SU-DHL-6 (cell line): ENCODE results near the gene RITA1.

ENCODE experiments used
- H2AFZ ChIP-seq: fragments of 200-600 bp; sonication (generic); 2 replicates; pipeline ENCODE4 v1.6.1; 2014; ENCODE audit warnings: low read depth, mild to moderate bottlenecking, moderate library complexity, mixed read lengths, antibody characterized with exemption, low read length; ENCODE audit not compliant: severe bottlenecking
- H3F3A ChIP-seq: fragments of 200-600 bp; shearing (Covaris generic); 2 replicates; pipeline ENCODE4 v1.6.0; 2016; ENCODE audit warnings: antibody characterized with exemption, mild to moderate bottlenecking; ENCODE audit not compliant: insufficient read depth
- H3K27ac ChIP-seq: fragments of 200-600 bp; sonication (generic); 2 replicates; pipeline ENCODE4 v1.5.1; 2016; ENCODE audit warnings: low read depth, mild to moderate bottlenecking, low read length, moderate library complexity, mixed read lengths
- H3K27me3 ChIP-seq: fragments of 200-600 bp; sonication (generic), shearing (Covaris generic); 2 replicates; pipeline ENCODE4 v1.6.0; 2014; ENCODE audit warnings: mild to moderate bottlenecking, low read length
- H3K36me3 ChIP-seq: fragments of 200-600 bp; sonication (generic); 2 replicates; pipeline ENCODE4 v1.6.1; 2014; ENCODE audit warnings: mild to moderate bottlenecking, low read length, mixed read lengths
- H3K4me2 ChIP-seq: fragments of 300-600, 200-600 bp; shearing (Covaris generic), sonication (generic); 2 replicates; pipeline ENCODE4 v1.6.0; 2014; ENCODE audit warnings: low read length, low read depth, mild to moderate bottlenecking; ENCODE audit not compliant: poor library complexity, severe bottlenecking
- H3K4me3 ChIP-seq: fragments of 200-600 bp; sonication (generic); 2 replicates; pipeline ENCODE4 v1.5.1; 2014; ENCODE audit warnings: antibody characterized with exemption, low read length, mild to moderate bottlenecking, mixed read lengths; ENCODE audit not compliant: insufficient read depth, poor library complexity, severe bottlenecking
- H3K79me2 ChIP-seq: fragments of 200-600 bp; sonication (generic); 2 replicates; pipeline ENCODE4 v1.6.1; 2014; ENCODE audit warnings: mild to moderate bottlenecking, low read length, moderate library complexity; ENCODE audit not compliant: insufficient read depth
- H3K9ac ChIP-seq: fragments of 200-600 bp; sonication (generic); 2 replicates; pipeline ENCODE4 v1.7.0; 2014; ENCODE audit warnings: mild to moderate bottlenecking, low read length
- H3K9me2 ChIP-seq: fragments of 200-600 bp; sonication (generic); replicated peaks from 2 replicates; pipeline ENCODE4 v1.6.1; 2014; ENCODE audit warnings: low read length; ENCODE audit not compliant: insufficient read depth
- H3K9me3 ChIP-seq: fragments of 200-600 bp; sonication (generic); 2 replicates; pipeline ENCODE4 v1.6.1; 2014; ENCODE audit warnings: low read length, mixed read lengths; ENCODE audit not compliant: insufficient read depth
- H4K20me1 ChIP-seq: fragments of 200-600 bp; sonication (generic); 2 replicates; pipeline ENCODE4 v1.6.1; 2014; ENCODE audit warnings: low read depth, mild to moderate bottlenecking, antibody characterized with exemption, low read length, moderate library complexity, mixed read lengths
- CTCF ChIP-seq: fragments of 200-600 bp; sonication (generic); IDR thresholded peaks from one replicate; pipeline ENCODE4 v1.5.1; 2017; ENCODE audit warnings: antibody characterized with exemption, mild to moderate bottlenecking, low read length, moderate library complexity; ENCODE audit not compliant: insufficient read depth, poor library complexity, severe bottlenecking
- EZH2phosphoT487 ChIP-seq: fragments of 200-600 bp; sonication (generic), shearing (Covaris generic); conservative IDR thresholded peaks from 2 replicates; pipeline ENCODE4 v1.6.1; 2018; ENCODE audit warnings: mild to moderate bottlenecking, antibody characterized with exemption, low read length, moderate library complexity, mixed read lengths

RITA1 gene

GRCh38 chr12:113144806-113145205 is 40.7 kb upstream of the RITA1 start:
- H3K27me3 ChIP-seq, result no peaks in the 10 kb centered on the region
- no peak overlapping the region for H3K4me2 ChIP-seq
- no peaks in the 10 kb centered on the region for H3K9me3 ChIP-seq
- H3K36me3 ChIP-seq, result no peaks in the 10 kb centered on the region
- H4K20me1 ChIP-seq, result no peaks in the 10 kb centered on the region
- H3F3A ChIP-seq, result no peaks in the 10 kb centered on the region
- H3K4me3 ChIP-seq, result no peak overlapping the region
- H3K9me2 ChIP-seq, result no peaks in the 10 kb centered on the region
- TF ChIP-seq CTCF (no peak), EZH2phosphoT487 (no peak)
- no peak overlapping the region for H3K27ac ChIP-seq
- H3K9ac ChIP-seq, result no peak overlapping the region
- no peak overlapping the region for H2AFZ ChIP-seq
- no peaks in the 10 kb centered on the region for H3K79me2 ChIP-seq

DNA sequence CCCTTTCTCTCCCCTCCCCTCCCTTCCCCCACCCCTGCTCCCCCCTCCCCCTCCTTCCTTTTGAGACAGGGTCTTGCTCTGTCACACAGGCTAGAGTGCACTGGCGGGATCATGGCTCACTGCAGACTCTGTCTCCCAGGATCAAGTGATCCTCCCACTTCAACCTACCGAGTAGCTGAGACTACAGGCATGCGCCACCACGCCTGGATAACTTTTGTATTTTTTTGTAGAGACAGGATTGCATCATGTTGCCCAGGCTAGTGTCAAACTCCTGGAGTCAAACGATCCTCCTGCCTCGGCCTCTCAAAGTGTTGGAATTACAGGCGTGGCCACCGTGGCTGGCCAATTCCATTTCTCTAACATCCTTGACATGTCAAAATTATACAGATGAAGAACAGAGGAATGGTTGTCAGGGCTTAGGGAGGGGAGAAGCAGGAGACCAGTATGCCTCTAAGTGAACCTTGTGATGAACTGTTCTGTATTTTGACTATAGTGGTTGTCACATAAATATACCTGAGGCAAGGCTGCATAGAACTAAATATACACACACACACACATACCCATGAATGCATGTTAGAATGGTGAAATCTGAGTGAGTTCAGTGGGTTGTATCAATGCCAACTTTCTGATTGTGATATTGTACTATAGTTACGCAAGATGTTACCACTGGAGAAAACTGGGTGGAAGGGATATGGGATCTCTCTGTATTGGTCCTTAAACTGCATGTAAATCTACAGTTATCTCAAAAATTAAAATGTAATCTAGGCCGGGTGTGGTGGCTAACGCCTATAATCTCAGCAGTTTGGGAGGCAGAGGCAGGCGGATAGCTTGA is 39.6 kb upstream of the RITA1 start:
- Histone ChIP-seq H3K9ac (no peak overlapping the region), H3K79me2 (no peaks in the 10 kb centered on the region), H3K9me3 (no peaks in the 10 kb centered on the region), H3K27me3 (no peaks in the 10 kb centered on the region), H3F3A (no peaks in the 10 kb centered on the region), H3K27ac (no peak overlapping the region), H3K4me3 (no peak overlapping the region), H2AFZ (no peak overlapping the region), H3K36me3 (no peaks in the 10 kb centered on the region), H4K20me1 (no peaks in the 10 kb centered on the region), H3K9me2 (no peaks in the 10 kb centered on the region), H3K4me2 (no peak overlapping the region)
- TF ChIP-seq CTCF (no peak), EZH2phosphoT487 (no peak)

DNA sequence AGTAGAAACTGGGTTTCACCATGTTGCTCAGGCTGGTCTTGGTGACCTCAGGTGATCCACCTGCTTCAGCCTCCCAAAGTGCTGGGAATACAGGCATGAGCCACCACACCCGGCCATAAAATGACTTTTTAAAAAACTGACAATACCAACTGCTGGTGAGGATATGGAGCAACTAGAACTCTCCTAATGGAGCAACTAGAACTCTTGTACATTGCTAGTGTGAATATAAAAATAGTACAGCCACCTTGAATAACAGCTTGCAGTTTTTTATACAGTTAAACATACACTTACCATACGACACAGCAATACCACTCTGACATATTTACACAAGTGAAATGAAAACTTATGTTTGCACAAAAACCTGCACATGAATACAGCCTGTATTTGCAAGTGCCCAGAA is 38.5 kb upstream of the RITA1 start:
- H3K4me2 ChIP-seq, result no peak overlapping the region
- H3K9ac ChIP-seq, result no peak overlapping the region
- H3K27me3 ChIP-seq, result no peaks in the 10 kb centered on the region
- no peaks in the 10 kb centered on the region for H3K36me3 ChIP-seq
- no peak overlapping the region for H3K27ac ChIP-seq
- no peaks in the 10 kb centered on the region for H4K20me1 ChIP-seq
- no peaks in the 10 kb centered on the region for H3K9me3 ChIP-seq
- no peak for TF ChIP-seq CTCF
- TF ChIP-seq EZH2phosphoT487, result no peak
- H2AFZ ChIP-seq, result no peak overlapping the region
- no peak overlapping the region for H3K4me3 ChIP-seq
- peaks cover 3% of the 10 kb centered on the region for H3F3A ChIP-seq
- no peaks in the 10 kb centered on the region for H3K79me2 ChIP-seq
- no peaks in the 10 kb centered on the region for H3K9me2 ChIP-seq
